ENCODE measurements around the gene ARL14EPL.
"Not testable (repeated sequence)": the region's sequence is repeated elsewhere in the genome, so short reads cannot be mapped to it uniquely, and the experiment has no call there.

ARL14EPL gene

GRCh38 chr5:116084871-116085715 lies 52.8 kb downstream of the ARL14EPL start, which contains the start of gene COMMD10:
TSS of gene COMMD10 (plus strand) at chr5:116085025.
- DNase-seq (ENCODE audit: low spot score): peak; percentile 81
- Histone ChIP-seq H3K4me3 (peak within 1 kb of the TSS; percentile 87), H3K27ac (peak within 1 kb of the TSS; percentile 86 to 92)
- no peak for TF ChIP-seq CTCF (IDR thresholded peaks at IDR 0.05)

- not testable (repeated sequence) for H3K27ac ChIP-seq; DNase-seq (ENCODE audit: low spot score)
- H3K4me3 ChIP-seq: peak overlapping the region; percentile 87
Observed at GRCh38 chr5:116086309-116086708, 54.0 kb downstream of the ARL14EPL start.

GRCh38 chr5:116088062-116088461 lies 55.8 kb downstream of the ARL14EPL start:
- Histone ChIP-seq H3K4me3 (no peak overlapping the region), H3K27ac (no peak overlapping the region)
- TF ChIP-seq CTCF (IDR thresholded peaks at IDR 0.05): no peak
- DNase-seq (ENCODE audit: low spot score): no peak

- Histone ChIP-seq H3K27ac (no peak overlapping the region), H3K4me3 (no peak overlapping the region)
- no peak for TF ChIP-seq CTCF (IDR thresholded peaks at IDR 0.05)
- no peak for DNase-seq (ENCODE audit: low spot score)
Observed at GRCh38 chr5:116090302-116090701, 58.0 kb downstream of the ARL14EPL start.

GRCh38 chr5:116091416-116091815 lies 59.1 kb downstream of the ARL14EPL start:
- H3K27ac ChIP-seq: no peak overlapping the region

GRCh38 chr5:116097301-116097700 lies 65.0 kb downstream of the ARL14EPL start:
- Histone ChIP-seq H3K27ac (no peak overlapping the region), H3K4me3 (no peak overlapping the region)
- DNase-seq (ENCODE audit: low spot score): no peak
- no peak for TF ChIP-seq CTCF (IDR thresholded peaks at IDR 0.05)

More at GRCh38 chr5:116091416-116091815, 59.1 kb downstream of the ARL14EPL start:
- H3K4me3 ChIP-seq: no peak overlapping the region
- no peak for DNase-seq (ENCODE audit: low spot score)
- TF ChIP-seq CTCF (IDR thresholded peaks at IDR 0.05): no peak

- TF ChIP-seq CTCF (IDR thresholded peaks at IDR 0.05): no peak
- H3K4me3 ChIP-seq: no peak overlapping the region
- no peak for DNase-seq (ENCODE audit: low spot score)
Observed at GRCh38 chr5:116098998-116099397, 66.7 kb downstream of the ARL14EPL start.

GRCh38 chr5:116104941-116105340 lies 72.7 kb downstream of the ARL14EPL start:
- not testable (repeated sequence) for H3K27ac ChIP-seq; H3K4me3 ChIP-seq; DNase-seq (ENCODE audit: low spot score)

More at GRCh38 chr5:116098998-116099397, 66.7 kb downstream of the ARL14EPL start:
- no peak overlapping the region for H3K27ac ChIP-seq

All from coronary artery (tissue), 2 donors.